B cell (primary cell): ENCODE measurements around the gene RASAL3. TPM values are rescaled to one million over a fixed set of nuclear protein-coding genes. Genes with fewer than 3 reads are reported as not detected.

Experiments used
- ATAC-seq: fragments of 200-7000 bp; cut with Tn5 transposase; one replicate; pipeline ENCODE4 v1.10.0; 2021; ENCODE audit warnings: low read depth, mild to moderate bottlenecking, moderate number of reproducible peaks, moderate library complexity
- CTCF ChIA-PET: fragments of 350-600 bp; sonication (Branson Sonifier 250); formaldehyde crosslinking; loops from one replicate; lab custom pipeline; 2021; ENCODE audit warnings: antibody characterized with exemption, inconsistent platforms; lab: Charles Lee
- POLR2A ChIA-PET: fragments of 350-600 bp; sonication (Branson Sonifier 250); formaldehyde crosslinking; loops from one replicate; lab custom pipeline; 2021; ENCODE audit warnings: antibody characterized with exemption; lab: Charles Lee
- DNase-seq: peaks from one replicate; pipeline ENCODE4 v3.0.0; 2013
- H2AFZ ChIP-seq: 2 replicates; pipeline ENCODE4 v1.6.1; 2012; ENCODE audit warnings: mild to moderate bottlenecking, low read depth, low read length; ENCODE audit not compliant: insufficient read depth, poor library complexity, severe bottlenecking
- H3K27ac ChIP-seq, 2 donors: 1 replicate in 1 of 2; 2 replicates in 1 of 2; pipeline ENCODE4 v1.5.1; 2012 to 2013; ENCODE audit warnings: low read length in 2 of 2, mild to moderate bottlenecking in 2 of 2, moderate library complexity in 1 of 2
- H3K27me3 ChIP-seq, 4 experiments: fragments of 200-600 bp in 1 of 4; sonication (generic) in 1 of 4; replicated peaks in 1 of 4; 1 replicate in 2 of 4; 2 replicates in 2 of 4; pipeline versions ENCODE4 v1.6.1 to v1.7.0; 2013 to 2016; ENCODE audit warnings: low read length in 3 of 4, mild to moderate bottlenecking in 2 of 4, mixed read lengths in 1 of 4, moderate library complexity in 1 of 4; ENCODE audit not compliant: insufficient read depth in 4 of 4, control insufficient read depth in 3 of 4; ENCODE audit errors: control extremely low read depth in 1 of 4
- H3K36me3 ChIP-seq, 2 experiments: replicated peaks in 1 of 2; 1 replicate in 1 of 2; 2 replicates in 1 of 2; pipeline versions ENCODE4 v1.6.1 to v1.7.1; 2013; ENCODE audit warnings: low read length in 1 of 2; ENCODE audit not compliant: insufficient read depth in 2 of 2, control insufficient read depth in 1 of 2; ENCODE audit errors: control extremely low read depth in 1 of 2, extremely low read depth in 1 of 2
- H3K4me1 ChIP-seq, 2 donors: fragments of 200-600 bp in 1 of 2; sonication (generic) in 1 of 2; 1 replicate in 1 of 2; 2 replicates in 1 of 2; pipeline versions ENCODE4 v1.5.1 to v1.6.1; 2013 to 2017; ENCODE audit warnings: low read length in 2 of 2; ENCODE audit not compliant: control insufficient read depth in 2 of 2, insufficient read depth in 2 of 2
- H3K4me2 ChIP-seq: replicated peaks from 2 replicates; pipeline ENCODE3; 2012; ENCODE audit warnings: mild to moderate bottlenecking, low read depth, low read length; ENCODE audit not compliant: poor library complexity, severe bottlenecking
- H3K4me3 ChIP-seq, 5 experiments: fragments of 200-600 bp in 1 of 5; sonication (generic) in 1 of 5; 1 replicate in 3 of 5; 2 replicates in 2 of 5; pipeline versions ENCODE4 v1.5.1 to v1.7.0; 2011 to 2016; ENCODE audit warnings: low read length in 4 of 5, mild to moderate bottlenecking in 4 of 5, low read depth in 2 of 5, control low read depth in 1 of 5, moderate library complexity in 1 of 5; ENCODE audit not compliant: insufficient read depth in 1 of 5; ENCODE audit errors: control extremely low read depth in 1 of 5, extremely low read depth in 1 of 5
- H3K79me2 ChIP-seq: fragments of 200-600 bp; sonication (generic); one replicate; pipeline ENCODE4 v1.6.0; 2016; ENCODE audit warnings: low read length; ENCODE audit not compliant: control insufficient read depth, insufficient read depth
- H3K9ac ChIP-seq: fragments of 200-600 bp; sonication (generic); 2 replicates; pipeline ENCODE4 v1.6.1; 2017; ENCODE audit warnings: mild to moderate bottlenecking, low read length, moderate library complexity
- H3K9me3 ChIP-seq, 3 donors: one replicate each; pipeline versions ENCODE4 v1.6.1 to v1.7.1; 2013; ENCODE audit warnings: low read length in 2 of 3; ENCODE audit not compliant: control insufficient read depth in 2 of 3, insufficient read depth in 1 of 3; ENCODE audit errors: control extremely low read depth in 1 of 3
- H4K20me1 ChIP-seq: 2 replicates; pipeline ENCODE4 v1.6.0; 2012; ENCODE audit warnings: mild to moderate bottlenecking, low read length; ENCODE audit not compliant: insufficient read depth, control insufficient read depth, poor library complexity, severe bottlenecking
- H3K27ac Mint-ChIP-seq: one replicate; pipeline ENCODE4 v1.8.0; 2021; ENCODE audit warnings: mixed read lengths
- H3K27me3 Mint-ChIP-seq: one replicate; pipeline ENCODE4 v1.8.0; 2021; ENCODE audit warnings: mixed read lengths
- H3K4me1 Mint-ChIP-seq: one replicate; pipeline ENCODE4 v1.8.0; 2021; ENCODE audit warnings: mixed read lengths
- H3K4me3 Mint-ChIP-seq: one replicate; pipeline ENCODE4 v1.8.0; 2021; ENCODE audit warnings: mixed read lengths
- H3K9me3 Mint-ChIP-seq: one replicate; pipeline ENCODE4 v1.8.0; 2022; ENCODE audit warnings: mixed read lengths; ENCODE audit not compliant: insufficient read depth
- CTCF ChIP-seq: fragments of 200-600 bp; IDR thresholded peaks from one replicate; pipeline ENCODE4 v1.8.0; 2022; ENCODE audit warnings: antibody characterized with exemption, mild to moderate bottlenecking
- EZH2 ChIP-seq: IDR thresholded peaks from 2 replicates; pipeline ENCODE4 v1.6.1; 2012; ENCODE audit warnings: borderline replicate concordance, low read depth, mild to moderate bottlenecking, moderate library complexity, low read length; ENCODE audit not compliant: insufficient read depth, poor library complexity, severe bottlenecking
- WGBS: methylation state at CpG from one replicate; pipeline ENCODE4 v1.1.5; 2013; ENCODE audit warnings: missing lambda C conversion rate; ENCODE audit not compliant: insufficient coverage; 5-methylcytosine and 5-hydroxymethylcytosine counted together
- intact Hi-C: fragments of 100-400 bp; cut with micrococcal nuclease; formaldehyde crosslinking; loops from one replicate; pipeline ENCODE4 v1.10.0; 2022
- polyA plus RNA-seq: library from polyadenylated mRNA; depleted of rRNA; stranded (reverse); fragments of >200 nt; gene quantifications from 2 replicates; pipeline ENCODE4 v1.2.3, GENCODE V29; 2012
- total RNA-seq, 2 donors: library from RNA; stranded (reverse); fragments of 120-200 nt in 1 of 2; gene quantifications; 1 replicate in 1 of 2; 2 replicates in 1 of 2; pipeline versions ENCODE4 v1.2.3 to v1.2.4, GENCODE V29; 2013 to 2022

RASAL3 gene
- total and polyA plus RNA-seq, 2 donors (not counting 1 experiment from before 2014, with no cell fraction given): 95.3 to 154 TPM

- intact Hi-C loops: no loop called here
- Mint-ChIP-seq H3K27me3 (no peaks in the 10 kb centered on the region), H3K4me3 (no peak overlapping the region), H3K27ac (no peak overlapping the region), H3K9me3 (no peaks in the 10 kb centered on the region), H3K4me1 (peaks cover 7% of the 10 kb centered on the region)
- Histone ChIP-seq H2AFZ (no peak overlapping the region), H3K4me1 (peaks cover 8 to 12% of the 10 kb centered on the region in 2 donors), H3K9ac (no peak overlapping the region), H3K79me2 (no peaks in the 10 kb centered on the region), H3K36me3 (no peaks in the 10 kb centered on the region), H3K9me3 (no peaks in the 10 kb centered on the region), H3K27ac (no peak overlapping the region), H3K27me3 (no peaks in the 10 kb centered on the region), H3K4me2 (no peak overlapping the region), H4K20me1 (no peaks in the 10 kb centered on the region), H3K4me3 (no peak overlapping the region)
- ChIA-PET CTCF (no interaction called here), POLR2A (no interaction called here)
- WGBS: 95% methylated on average over 12 of the region's 15 CpGs
- DNase-seq (no peak), ATAC-seq (no peak)
- TF ChIP-seq EZH2 (no peak), CTCF (no peak)
These were observed 19.7 kb downstream of the RASAL3 start for GRCh38 chr19:15444505-15445226.

- Histone ChIP-seq H3K4me1 (peaks cover 4 to 8% of the 10 kb centered on the region in 2 donors), H3K36me3 (no peaks in the 10 kb centered on the region), H3K9me3 (no peaks in the 10 kb centered on the region), H3K4me3 (no peak overlapping the region), H3K4me2 (no peak overlapping the region), H4K20me1 (no peaks in the 10 kb centered on the region), H3K27me3 (no peaks in the 10 kb centered on the region), H3K79me2 (no peaks in the 10 kb centered on the region), H3K9ac (no peak overlapping the region), H2AFZ (no peak overlapping the region), H3K27ac (no peak overlapping the region)
- no peak for DNase-seq
- no peak for TF ChIP-seq EZH2
- TF ChIP-seq CTCF: no peak
- ChIA-PET POLR2A (no interaction called here), CTCF (no interaction called here)
- no peak overlapping the region for H3K4me3 Mint-ChIP-seq
- H3K9me3 Mint-ChIP-seq: no peaks in the 10 kb centered on the region
- no peak for ATAC-seq
- H3K27ac Mint-ChIP-seq: no peak overlapping the region
- intact Hi-C loops: no loop called here
- no peaks in the 10 kb centered on the region for H3K27me3 Mint-ChIP-seq
- 99% methylated on average over 7 of the region's 10 CpGs for WGBS
- peaks cover 5% of the 10 kb centered on the region for H3K4me1 Mint-ChIP-seq
These were observed 20.5 kb downstream of the RASAL3 start for GRCh38 chr19:15443838-15444237.
